HG02642 (cell line): Measurements from ENCODE around the gene CLMP.

Source experiments
- ATAC-seq: cut with Tn5 transposase; IDR thresholded peaks from one replicate; pipeline ENCODE4 v1.9.1; 2021; ENCODE audit warnings: mild to moderate bottlenecking; ENCODE audit not compliant: unreplicated experiment, poor library complexity

Gene CLMP

GRCh38 chr11:123045101-123045500 is 149.9 kb downstream of the CLMP start:
- no peak for ATAC-seq

- ATAC-seq = no peak
Measured at GRCh38 chr11:123041185-123041584, 153.9 kb downstream of the CLMP start.

GRCh38 chr11:123040111-123040432 is 155.0 kb downstream of the CLMP start:
- ATAC-seq = no peak

GRCh38 chr11:123035831-123036230 is 159.2 kb downstream of the CLMP start:
- no peak for ATAC-seq

GRCh38 chr11:123034597-123034996 is 160.5 kb downstream of the CLMP start:
- no peak for ATAC-seq

GRCh38 chr11:123033895-123034294 is 161.2 kb downstream of the CLMP start:
- no peak for ATAC-seq

- no peak for ATAC-seq
Measured at GRCh38 chr11:123030517-123030916, 164.5 kb downstream of the CLMP start.

GRCh38 chr11:123020968-123021367 is 174.1 kb downstream of the CLMP start:
- ATAC-seq = peak; percentile 59
